IMR-90 (cell line): Measurements from ENCODE around the gene ZNF432. TPM values are rescaled to one million over a fixed set of nuclear protein-coding genes. Genes with fewer than 3 reads are reported as not detected.
A peak's percentile ranks its signal among the peaks of the same experiment; 100 is the strongest.

ENCODE experiments used
- ATAC-seq: fragments of 200-7000 bp; cut with Tn5 transposase; 2 replicates; pipeline ENCODE4 v1.9.1; 2020; ENCODE audit warnings: low read depth, mild to moderate bottlenecking, moderate library complexity
- BruUV-seq: library from RNA; stranded (reverse); fragments of 400-500 nt; replicated peaks from 2 replicates; lab custom pipeline; 2021; lab: Mats Ljungman, UMichigan
- CTCF ChIA-PET: fragments of 300-600 bp; formaldehyde crosslinking; extraction: SDS; loops from one replicate; lab custom pipeline; 2021; ENCODE audit warnings: antibody characterized with exemption; lab: Yijun Ruan, JAX
- POLR2A ChIA-PET: fragments of 300-600 bp; sonication (Branson Sonifier 250); formaldehyde crosslinking; loops from one replicate; lab custom pipeline; 2022; ENCODE audit warnings: antibody characterized with exemption; ENCODE audit not compliant: unreplicated experiment; lab: Charles Lee
- DNase-seq: peaks from one replicate; pipeline ENCODE4 v3.0.0; 2013
- H2AFZ ChIP-seq: replicated peaks from 2 replicates; pipeline ENCODE3; 2013; ENCODE audit warnings: low read length, mild to moderate bottlenecking; ENCODE audit not compliant: poor library complexity
- H2AK5ac ChIP-seq: 2 replicates; pipeline ENCODE4 v1.6.1; 2013; ENCODE audit warnings: low read depth, low read length, inconsistent platforms
- H2AK9ac ChIP-seq: replicated peaks from 2 replicates; pipeline ENCODE3; 2013; ENCODE audit warnings: mild to moderate bottlenecking, low read depth, low read length, moderate library complexity; ENCODE audit not compliant: poor library complexity
- H2BK120ac ChIP-seq: 2 replicates; pipeline ENCODE4 v1.6.1; 2013; ENCODE audit warnings: low read depth, low read length, inconsistent platforms
- H2BK15ac ChIP-seq: 3 replicates; pipeline ENCODE4 v1.6.1; 2013; ENCODE audit warnings: low read depth, low read length, inconsistent platforms
- H2BK20ac ChIP-seq: 2 replicates; pipeline ENCODE4 v1.6.1; 2013; ENCODE audit warnings: low read depth, mild to moderate bottlenecking, inconsistent platforms, low read length, moderate library complexity
- H2BK5ac ChIP-seq: 2 replicates; pipeline ENCODE4 v1.6.1; 2013; ENCODE audit warnings: mild to moderate bottlenecking, low read depth, low read length, inconsistent platforms; ENCODE audit not compliant: poor library complexity, severe bottlenecking
- H3K14ac ChIP-seq: replicated peaks from 2 replicates; pipeline ENCODE4 v1.6.1; 2013; ENCODE audit warnings: low read depth, low read length, inconsistent platforms
- H3K18ac ChIP-seq: 2 replicates; pipeline ENCODE4 v1.6.1; 2013; ENCODE audit warnings: low read depth, low read length, control low read depth
- H3K23ac ChIP-seq: 2 replicates; pipeline ENCODE4 v1.6.1; 2013; ENCODE audit warnings: low read depth, low read length, inconsistent platforms
- H3K27ac ChIP-seq: 2 replicates; pipeline ENCODE4 v1.5.1; 2013; ENCODE audit warnings: mild to moderate bottlenecking, control low read depth, low read length; ENCODE audit not compliant: insufficient read depth
- H3K27me3 ChIP-seq: 2 replicates; pipeline ENCODE4 v1.6.1; 2013; ENCODE audit warnings: low read length; ENCODE audit not compliant: control insufficient read depth, insufficient read depth
- H3K36me3 ChIP-seq: 2 replicates; pipeline ENCODE4 v1.6.1; 2013; ENCODE audit warnings: low read length, mixed read lengths; ENCODE audit not compliant: control insufficient read depth, insufficient read depth
- H3K4ac ChIP-seq: 2 replicates; pipeline ENCODE4 v1.6.1; 2013; ENCODE audit warnings: low read depth, low read length, inconsistent platforms
- H3K4me1 ChIP-seq: 2 replicates; pipeline ENCODE4 v1.6.1; 2013; ENCODE audit warnings: low read length, mixed read lengths; ENCODE audit not compliant: control insufficient read depth, insufficient read depth
- H3K4me2 ChIP-seq: 2 replicates; pipeline ENCODE4 v1.6.1; 2013; ENCODE audit warnings: low read depth, mild to moderate bottlenecking, control low read depth, low read length, moderate library complexity
- H3K4me3 ChIP-seq: 2 replicates; pipeline ENCODE4 v1.5.1; 2013; ENCODE audit warnings: low read depth, mild to moderate bottlenecking, control low read depth, low read length, moderate library complexity; ENCODE audit not compliant: insufficient read depth
- H3K56ac ChIP-seq: 2 replicates; pipeline ENCODE4 v1.6.1; 2013; ENCODE audit warnings: low read length, inconsistent platforms; ENCODE audit not compliant: insufficient read depth; ENCODE audit errors: extremely low read depth
- H3K79me1 ChIP-seq, 2 experiments: 2 replicates each; pipeline ENCODE4 v1.6.1; 2013; ENCODE audit warnings: low read length in 2 of 2, inconsistent platforms in 1 of 2, low read depth in 1 of 2
- H3K9ac ChIP-seq: 2 replicates; pipeline ENCODE4 v1.6.1; 2013; ENCODE audit warnings: low read depth, low read length, control low read depth
- H3K9me1 ChIP-seq: 2 replicates; pipeline ENCODE4 v1.6.1; 2013; ENCODE audit warnings: low read length, inconsistent platforms; ENCODE audit not compliant: insufficient read depth
- H3K9me3 ChIP-seq: 2 replicates; pipeline ENCODE4 v1.6.1; 2013; ENCODE audit warnings: low read length; ENCODE audit not compliant: control insufficient read depth, insufficient read depth
- H4K20me1 ChIP-seq: 2 replicates; pipeline ENCODE4 v1.6.1; 2013; ENCODE audit warnings: low read length, inconsistent platforms; ENCODE audit not compliant: insufficient read depth
- H4K5ac ChIP-seq: 2 replicates; pipeline ENCODE4 v1.6.1; 2013; ENCODE audit warnings: mild to moderate bottlenecking, low read depth, low read length, control low read depth
- H4K8ac ChIP-seq, 2 experiments: 2 replicates each; pipeline ENCODE4 v1.6.1; 2013; ENCODE audit warnings: low read depth in 2 of 2, low read length in 2 of 2, control low read depth in 1 of 2, inconsistent platforms in 1 of 2
- H4K91ac ChIP-seq: 2 replicates; pipeline ENCODE4 v1.6.1; 2013; ENCODE audit warnings: low read depth, low read length, inconsistent platforms; ENCODE audit not compliant: insufficient read depth
- CEBPB ChIP-seq: IDR thresholded peaks from 2 replicates; pipeline ENCODE4 v1.6.1; 2012; ENCODE audit warnings: low read depth, low read length, improper control_type of control experiment
- CHD1 ChIP-seq: IDR thresholded peaks from 2 replicates; pipeline ENCODE4 v1.6.1; 2012; ENCODE audit warnings: low read depth, low read length, improper control_type of control experiment
- dilution Hi-C: fragments of 300-500 bp; cut with HindIII; formaldehyde crosslinking; loops from one replicate; pipeline ENCODE4 v1.14.3; 2018; ENCODE audit warnings: low sequenced_read_pairs; ENCODE audit not compliant: unreplicated experiment
- in situ Hi-C: fragments of 300-500 bp; cut with MboI; formaldehyde crosslinking; loops from 3 replicates; pipeline ENCODE4 v1.14.3; 2019; ENCODE audit warnings: low sequenced_read_pairs, inconsistent platforms, mixed read lengths
- intact Hi-C: fragments of 100-400 bp; cut with micrococcal nuclease; formaldehyde crosslinking; loops from 2 replicates; pipeline ENCODE4 v1.10.0; 2022
- polyA plus RNA-seq, 3 experiments: library from polyadenylated mRNA; depleted of rRNA; stranded (reverse); fragments of >200 nt; gene quantifications; 2 replicates each; pipeline ENCODE4 v1.2.3, GENCODE V29; 2012; ENCODE audit warnings: low replicate concordance in 1 of 3
- total RNA-seq: library from RNA; depleted of rRNA; stranded (reverse); fragments of >200 nt; gene quantifications from 2 replicates; pipeline ENCODE4 v1.2.3, GENCODE V29; 2012

Gene ZNF432
- total and polyA plus RNA-seq, 2 of the 4 experiments (the other 2 are of a cell fraction), result 4.5 to 12.4 TPM

GRCh38 chr19:52086481-52086880 lies 37.8 kb upstream of the ZNF432 start:
- no peak overlapping the region for H3K27ac ChIP-seq
- H2BK5ac ChIP-seq, result no peak overlapping the region
- no peak overlapping the region for H3K4ac ChIP-seq
- peaks cover 65% of the 10 kb centered on the region for H3K36me3 ChIP-seq
- H3K14ac ChIP-seq, result no peak overlapping the region
- CTCF ChIA-PET, result no interaction called here
- TF ChIP-seq CEBPB, result peak; percentile 8; the same call in 1 of the 2 replicates
- no peak for TF ChIP-seq CHD1
- no peak overlapping the region for H4K5ac ChIP-seq
- no peak overlapping the region for H3K23ac ChIP-seq
- H3K56ac ChIP-seq, result no peak overlapping the region
- H2BK20ac ChIP-seq, result no peak overlapping the region
- no peaks in the 10 kb centered on the region for H3K4me1 ChIP-seq
- no peak overlapping the region for H2AFZ ChIP-seq
- H2BK15ac ChIP-seq, result no peak overlapping the region
- in situ Hi-C loops, result no loop called here
- H2BK120ac ChIP-seq, result no peak overlapping the region
- DNase-seq (peak; percentile 30), ATAC-seq (no peak)
- no peak overlapping the region for H4K8ac ChIP-seq
- intact Hi-C loops, result no loop called here
- H3K9me3 ChIP-seq, result peaks cover 45% of the 10 kb centered on the region
- no peak overlapping the region for H3K18ac ChIP-seq
- H4K20me1 ChIP-seq, result no peaks in the 10 kb centered on the region
- H3K9ac ChIP-seq, result no peak overlapping the region
- no peaks in the 10 kb centered on the region for H3K9me1 ChIP-seq
- H3K4me2 ChIP-seq, result no peak overlapping the region
- no peak overlapping the region for H2AK5ac ChIP-seq
- peaks cover 21 to 22% of the 10 kb centered on the region in 2 experiments for H3K79me1 ChIP-seq
- H3K27me3 ChIP-seq, result no peaks in the 10 kb centered on the region
- no peak overlapping the region for H4K91ac ChIP-seq
- H2AK9ac ChIP-seq, result no peak overlapping the region
- dilution Hi-C loops, result no loop called here
- POLR2A ChIA-PET, result no interaction called here
- BruUV-seq, result no TSS peak
- H3K4me3 ChIP-seq, result no peak overlapping the region
